ENCODE results near the gene AGRP. TPM values are rescaled to one million over a fixed set of nuclear protein-coding genes. Genes with fewer than 3 reads are reported as not detected.

AGRP gene
- total RNA-seq, 1 experiment from 2014 or later: not detected

DNA sequence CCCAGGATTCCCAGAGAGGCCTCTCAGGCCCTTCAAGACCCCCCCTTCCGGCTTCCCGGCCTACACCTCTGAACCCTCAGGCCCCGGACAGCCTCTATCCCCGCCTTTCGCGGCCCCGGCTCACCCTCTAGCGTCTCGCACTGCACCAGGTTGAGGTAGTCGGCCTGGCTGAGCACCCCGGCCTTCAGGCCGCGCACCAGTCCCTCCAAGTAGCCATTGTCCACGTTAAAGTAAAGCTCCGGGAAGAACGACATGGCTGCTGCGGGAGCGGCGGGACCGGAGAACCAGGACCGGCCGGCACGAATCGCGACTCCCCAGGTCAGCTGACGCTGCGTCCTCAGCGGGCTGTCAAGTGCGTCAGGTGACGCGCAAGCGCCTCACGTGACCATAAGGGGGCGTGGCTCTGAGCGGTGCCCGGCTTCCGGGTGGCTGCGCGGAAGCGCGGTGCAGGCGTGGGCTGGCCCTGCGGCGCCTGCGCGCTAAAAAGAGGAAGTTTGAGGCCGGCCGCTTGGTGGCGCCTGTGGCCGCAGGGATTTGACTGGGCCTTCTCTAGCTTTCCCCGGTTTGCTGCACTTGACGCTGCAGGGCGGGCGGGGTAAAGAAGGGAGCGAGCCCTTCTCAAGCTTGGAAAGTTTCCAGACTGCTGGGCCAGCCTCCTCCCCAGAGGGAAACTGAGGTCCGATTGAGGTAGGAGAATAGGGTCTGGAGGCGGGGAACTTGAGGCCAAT is 2.4 kb downstream of the AGRP start, which contains the start of gene ATP6V0D1:
Gene ATP6V0D1, minus strand, starts transcription at position 325 of the 728 bp plus-strand sequence. Its CDS starts 71 bp downstream, at position 254.
- no CpG with 5 or more reads among the region's 57 CpGs for WGBS (ENCODE audit: extremely low coverage, insufficient read length, low lambda C conversion rate)
- peak within 1 kb of the TSS; percentile 97 to 99 for H3K4me3 Mint-ChIP-seq
- Histone ChIP-seq H3K4me2 (ENCODE audit: insufficient read depth, insufficient read length, low read length) (peak within 1 kb of the TSS; percentile 77), H3K79me1 (ENCODE audit: insufficient read depth, low read depth, low read length, poor library complexity, severe bottlenecking) (no peaks in the 10 kb centered on the region), H2BK12ac (ENCODE audit: insufficient read length, low read depth, low read length) (no peak within 1 kb of the TSS), H4K20me1 (ENCODE audit: control insufficient read depth, insufficient read depth, insufficient read length) (no peaks in the 10 kb centered on the region), H3K14ac (ENCODE audit: insufficient read depth, low read length) (peak within 1 kb of the TSS; percentile 83; the same call in 1 of the 2 replicates), H3K79me2 (ENCODE audit: insufficient read depth, low read length) (peaks cover 1% of the 10 kb centered on the region; the same call in 1 of the 2 replicates), H3T11ph (ENCODE audit: low read length) (no peak within 1 kb of the TSS), H3K23ac (ENCODE audit: insufficient read length, low read depth, low read length) (no peak within 1 kb of the TSS), H3K4ac (ENCODE audit: low read depth, low read length) (no peak within 1 kb of the TSS), H4K8ac (replicated peaks; ENCODE audit: insufficient read length, low read depth, low read length) (no peak within 1 kb of the TSS), H3K27me3 (ENCODE audit: insufficient read depth, low read length) (peaks cover 4% of the 10 kb centered on the region; the same call in 1 of the 2 replicates), H3K27ac (ENCODE audit: insufficient read length, low read depth, low read length) (no peak within 1 kb of the TSS), H3K9ac (ENCODE audit: extremely low read depth, insufficient read length, low read length) (peak within 1 kb of the TSS; percentile 60), H2BK120ac (ENCODE audit: low read depth, low read length, poor library complexity, severe bottlenecking) (no peak within 1 kb of the TSS), H2AFZ (ENCODE audit: low read length) (peak within 1 kb of the TSS; percentile 97), H4K91ac (ENCODE audit: insufficient read length, low read depth, low read length) (no peak within 1 kb of the TSS), H4K5ac (ENCODE audit: insufficient read length, low read depth, low read length) (no peak within 1 kb of the TSS), H3K23me2 (ENCODE audit: insufficient read length, low read depth, low read length, poor library complexity, severe bottlenecking) (peaks cover 6% of the 10 kb centered on the region), H3K18ac (ENCODE audit: insufficient read length, low read depth, low read length) (peak within 1 kb of the TSS; percentile 56), H2AK5ac (ENCODE audit: insufficient read length, low read length) (no peak within 1 kb of the TSS), H3K56ac (ENCODE audit: insufficient read length, low read depth, low read length) (no peak within 1 kb of the TSS), H2BK5ac (ENCODE audit: insufficient read length, low read length) (no peak within 1 kb of the TSS), H2BK20ac (ENCODE audit: low read depth, low read length, poor library complexity, severe bottlenecking) (no peak within 1 kb of the TSS), H3K4me1 (ENCODE audit: insufficient read depth, low read length) (no peaks in the 10 kb centered on the region; the same call in 1 of the 2 replicates), H2BK15ac (ENCODE audit: low read depth, low read length) (no peak within 1 kb of the TSS), H3K9me3 (ENCODE audit: control insufficient read depth, low read depth, low read length) (no peaks in the 10 kb centered on the region)
- peak within 1 kb of the TSS; percentile 95 to 99 (median 97) for H3K27ac Mint-ChIP-seq
- peak; percentile 98 for DNase-seq
- H3K36me3 Mint-ChIP-seq (ENCODE audit: insufficient read depth in 1 of 3, low read depth in 3 of 3): no peaks in the 10 kb centered on the region
- peaks cover 9% of the 10 kb centered on the region in 2 experiments for H3K4me1 Mint-ChIP-seq
- TF ChIP-seq, protein P1, sequence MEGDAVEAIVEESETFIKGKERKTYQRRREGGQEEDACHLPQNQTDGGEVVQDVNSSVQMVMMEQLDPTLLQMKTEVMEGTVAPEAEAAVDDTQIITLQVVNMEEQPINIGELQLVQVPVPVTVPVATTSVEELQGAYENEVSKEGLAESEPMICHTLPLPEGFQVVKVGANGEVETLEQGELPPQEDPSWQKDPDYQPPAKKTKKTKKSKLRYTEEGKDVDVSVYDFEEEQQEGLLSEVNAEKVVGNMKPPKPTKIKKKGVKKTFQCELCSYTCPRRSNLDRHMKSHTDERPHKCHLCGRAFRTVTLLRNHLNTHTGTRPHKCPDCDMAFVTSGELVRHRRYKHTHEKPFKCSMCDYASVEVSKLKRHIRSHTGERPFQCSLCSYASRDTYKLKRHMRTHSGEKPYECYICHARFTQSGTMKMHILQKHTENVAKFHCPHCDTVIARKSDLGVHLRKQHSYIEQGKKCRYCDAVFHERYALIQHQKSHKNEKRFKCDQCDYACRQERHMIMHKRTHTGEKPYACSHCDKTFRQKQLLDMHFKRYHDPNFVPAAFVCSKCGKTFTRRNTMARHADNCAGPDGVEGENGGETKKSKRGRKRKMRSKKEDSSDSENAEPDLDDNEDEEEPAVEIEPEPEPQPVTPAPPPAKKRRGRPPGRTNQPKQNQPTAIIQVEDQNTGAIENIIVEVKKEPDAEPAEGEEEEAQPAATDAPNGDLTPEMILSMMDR (conservative IDR thresholded peaks at IDR 0.05): peak; percentile 94
- H3K27me3 Mint-ChIP-seq (ENCODE audit: low read depth): peaks cover 15% of the 10 kb centered on the region
- no peaks in the 10 kb centered on the region for H3K9me3 Mint-ChIP-seq
